Kidney (tissue), 14 donors: Measurements from ENCODE around the gene CEP55. TPM values are rescaled to one million over a fixed set of nuclear protein-coding genes. Genes with fewer than 3 reads are reported as not detected.

ENCODE experiments used
- DNase-seq, 5 donors: peaks; one replicate each; pipeline ENCODE4 v3.0.0-alpha.2; 2013 to 2020
- FAIRE-seq: peaks from 2 replicates; lab custom pipeline; 2012; peaks lifted over from hg19 to GRCh38; lab: Jason Lieb, UNC
- H3K27ac ChIP-seq, 2 donors: one replicate each; pipeline ENCODE4 v1.7.0; 2013; ENCODE audit warnings: low read depth in 2 of 2, low read length in 2 of 2, inconsistent platforms in 1 of 2
- H3K27me3 ChIP-seq: one replicate; pipeline ENCODE4 v1.7.1; 2013; ENCODE audit warnings: low read length, inconsistent platforms; ENCODE audit not compliant: control insufficient read depth, insufficient read depth
- H3K36me3 ChIP-seq, 3 donors: one replicate each; pipeline versions ENCODE4 v1.7.0 to v1.7.1; 2013; ENCODE audit warnings: low read length in 3 of 3, control low read depth in 1 of 3, inconsistent platforms in 1 of 3; ENCODE audit not compliant: insufficient read depth in 3 of 3, control insufficient read depth in 2 of 3
- H3K4me1 ChIP-seq, 3 donors: one replicate each; pipeline versions ENCODE4 v1.7.0 to v1.7.1; 2013; ENCODE audit warnings: low read length in 3 of 3, inconsistent platforms in 1 of 3, low read depth in 1 of 3; ENCODE audit not compliant: control insufficient read depth in 2 of 3, insufficient read depth in 2 of 3
- H3K4me3 ChIP-seq, 3 donors: one replicate each; pipeline versions ENCODE4 v1.7.0 to v1.8.1; 2013; ENCODE audit warnings: low read length in 3 of 3, control low read depth in 1 of 3, inconsistent platforms in 1 of 3
- H3K9ac ChIP-seq, 3 donors: one replicate each; pipeline versions ENCODE4 v1.7.0 to v1.7.1; 2013; ENCODE audit warnings: low read length in 3 of 3, control low read depth in 1 of 3, inconsistent platforms in 1 of 3
- H3K9me3 ChIP-seq, 3 donors: one replicate each; pipeline versions ENCODE4 v1.7.0 to v1.7.1; 2013; ENCODE audit warnings: low read length in 3 of 3, control low read depth in 1 of 3, inconsistent platforms in 1 of 3; ENCODE audit not compliant: control insufficient read depth in 2 of 3, insufficient read depth in 1 of 3
- CTCF ChIP-seq: IDR thresholded peaks from 3 replicates; pipeline ENCODE4 v1.5.1; 2012; ENCODE audit warnings: mild to moderate bottlenecking, moderate library complexity, borderline replicate concordance; ENCODE audit not compliant: insufficient read depth; ENCODE audit errors: extremely low read depth
- intact Hi-C: fragments of 100-400 bp; cut with DNase I; formaldehyde crosslinking; loops from one replicate; pipeline ENCODE4 v1.11.1; 2022
- polyA plus RNA-seq: library from polyadenylated mRNA; stranded (reverse); fragments of 350-450 nt; fragmentation: Illumina TruSeq; extraction: RNeasy Lipid Tissue Mini Kit (QIAGEN cat#74804); gene quantifications from one replicate; pipeline ENCODE4 v1.2.3, GENCODE V29; 2014; ENCODE audit warnings: low read depth, low replicate concordance; ENCODE audit not compliant: insufficient read depth
- total RNA-seq: library from RNA; stranded (reverse); fragmentation: NEBNext Ultra II Directional; extraction: Animal tissue kit (Norgen Biotek cat#: 25700); gene quantifications from one replicate; pipeline ENCODE4 v1.2.1, GENCODE V29; 2021
- donor health status: control.
- donor health status: control.
- donor health status: control.
- donor health status: control.
- donor health status: control.
- donor health status: DM: yes; HTN: yes; CAD: no.
- donor health status: Normal renal cell carcinoma (clear cell type).

Gene CEP55
- total and polyA plus RNA-seq, 2 donors from 2014 or later, result 0.39 to 0.88 TPM

GRCh38 chr10:93454736-93455135 is 41.7 kb upstream of the CEP55 start:
- intact Hi-C loops, result no loop called here
- H3K9ac ChIP-seq, result no peak overlapping the region
- H3K4me3 ChIP-seq, result no peak overlapping the region
- DNase-seq, result no peak
- H3K27me3 ChIP-seq, result no peaks in the 10 kb centered on the region
- no peak for TF ChIP-seq CTCF
- FAIRE-seq, result no peak
- H3K4me1 ChIP-seq, result peaks cover 10 to 22% (median 14%) of the 10 kb centered on the region in 3 donors
- H3K9me3 ChIP-seq, result no peaks in the 10 kb centered on the region
- peaks cover 0 to 5% (median 0%) of the 10 kb centered on the region in 3 donors for H3K36me3 ChIP-seq
- H3K27ac ChIP-seq, result no peak overlapping the region

GRCh38 chr10:93456480-93456879 is 39.9 kb upstream of the CEP55 start:
- Histone ChIP-seq H3K4me1 (peaks cover 13 to 20% (median 19%) of the 10 kb centered on the region in 3 donors), H3K36me3 (peaks cover 0 to 3% (median 0%) of the 10 kb centered on the region in 3 donors), H3K27ac (no peak overlapping the region), H3K4me3 (no peak overlapping the region), H3K9ac (no peak overlapping the region), H3K9me3 (no peaks in the 10 kb centered on the region), H3K27me3 (no peaks in the 10 kb centered on the region)
- no peak for DNase-seq
- no peak for TF ChIP-seq CTCF
- intact Hi-C loops, result no loop called here
- FAIRE-seq, result no peak

- FAIRE-seq (no peak), DNase-seq (no peak)
- H3K27ac ChIP-seq, result peak overlapping the region in 1 of 2 donors; percentile 92
- no peaks in the 10 kb centered on the region for H3K36me3 ChIP-seq
- no peak overlapping the region for H3K4me3 ChIP-seq
- no peaks in the 10 kb centered on the region for H3K9me3 ChIP-seq
- H3K4me1 ChIP-seq, result peaks cover 13 to 21% (median 17%) of the 10 kb centered on the region in 3 donors
- no peak for TF ChIP-seq CTCF
- intact Hi-C loops, result no loop called here
- H3K27me3 ChIP-seq, result no peaks in the 10 kb centered on the region
- H3K9ac ChIP-seq, result no peak overlapping the region
Measured at GRCh38 chr10:93457511-93457910, 38.9 kb upstream of the CEP55 start.

GRCh38 chr10:93458821-93459257 is 37.6 kb upstream of the CEP55 start:
- intact Hi-C loops, result no loop called here
- peak overlapping the region in 1 of 3 donors; percentile 60 for H3K9ac ChIP-seq
- H3K36me3 ChIP-seq, result no peaks in the 10 kb centered on the region
- peaks cover 13 to 23% (median 21%) of the 10 kb centered on the region in 3 donors for H3K4me1 ChIP-seq
- no peaks in the 10 kb centered on the region for H3K27me3 ChIP-seq
- H3K27ac ChIP-seq, result peak overlapping the region; percentile 92
- H3K9me3 ChIP-seq, result no peaks in the 10 kb centered on the region
- TF ChIP-seq CTCF, result no peak
- DNase-seq (peak; percentile 89 to 97 (median 91)), FAIRE-seq (peak; percentile 90)
- H3K4me3 ChIP-seq, result peak overlapping the region in 1 of 3 donors; percentile 7
